GM23338 (cell line): ENCODE results near the gene OR5K3.

Experiments used
- CREB1 ChIP-seq: fragments of 250-450 bp; sonication (Bioruptor Pico); IDR thresholded peaks from 2 replicates; pipeline ENCODE4 v1.5.0; 2020; ENCODE audit warnings: low read depth, mild to moderate bottlenecking, moderate library complexity
- POLR2AphosphoS5 ChIP-seq: IDR thresholded peaks from 2 replicates; pipeline ENCODE4 v1.6.1; 2016; ENCODE audit warnings: antibody characterized with exemption, low read depth
- TF ChIP-seq, protein P1 (sequence below), 2 experiments: fragments of 200-600 bp in 1 of 2; sonication (generic) in 1 of 2; conservative IDR thresholded peaks; 2 replicates each; pipeline versions ENCODE4 v1.5.1 to v1.6.1; 2016 to 2017; ENCODE audit warnings: antibody characterized with exemption in 2 of 2, low read depth in 2 of 2, mild to moderate bottlenecking in 2 of 2, moderate library complexity in 1 of 2
- TF ChIP-seq, protein P2 (sequence below): IDR thresholded peaks from one replicate; pipeline ENCODE4 v1.6.1; 2018; ENCODE audit warnings: antibody characterized with exemption; ENCODE audit not compliant: unreplicated experiment

DNA sequence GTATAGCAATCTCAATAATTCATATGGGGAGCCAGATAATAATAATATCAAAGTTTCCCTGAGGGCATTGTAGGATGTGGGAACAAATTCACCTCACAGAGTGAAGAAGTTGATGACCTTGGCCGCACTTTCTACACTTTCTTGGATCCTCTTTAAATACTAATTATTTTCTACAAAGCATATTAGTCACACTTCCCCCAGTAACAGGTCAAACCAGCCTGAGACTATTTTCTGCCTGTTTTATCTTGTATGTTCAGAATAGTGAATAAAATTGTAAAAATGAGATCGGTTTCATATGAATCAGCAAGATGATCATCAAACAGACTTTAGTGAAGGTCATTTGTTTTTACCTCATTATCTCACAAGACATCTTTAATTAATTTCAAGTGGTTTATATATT, 2.3 kb upstream of the OR5K3 start:
- TF ChIP-seq, protein P1, sequence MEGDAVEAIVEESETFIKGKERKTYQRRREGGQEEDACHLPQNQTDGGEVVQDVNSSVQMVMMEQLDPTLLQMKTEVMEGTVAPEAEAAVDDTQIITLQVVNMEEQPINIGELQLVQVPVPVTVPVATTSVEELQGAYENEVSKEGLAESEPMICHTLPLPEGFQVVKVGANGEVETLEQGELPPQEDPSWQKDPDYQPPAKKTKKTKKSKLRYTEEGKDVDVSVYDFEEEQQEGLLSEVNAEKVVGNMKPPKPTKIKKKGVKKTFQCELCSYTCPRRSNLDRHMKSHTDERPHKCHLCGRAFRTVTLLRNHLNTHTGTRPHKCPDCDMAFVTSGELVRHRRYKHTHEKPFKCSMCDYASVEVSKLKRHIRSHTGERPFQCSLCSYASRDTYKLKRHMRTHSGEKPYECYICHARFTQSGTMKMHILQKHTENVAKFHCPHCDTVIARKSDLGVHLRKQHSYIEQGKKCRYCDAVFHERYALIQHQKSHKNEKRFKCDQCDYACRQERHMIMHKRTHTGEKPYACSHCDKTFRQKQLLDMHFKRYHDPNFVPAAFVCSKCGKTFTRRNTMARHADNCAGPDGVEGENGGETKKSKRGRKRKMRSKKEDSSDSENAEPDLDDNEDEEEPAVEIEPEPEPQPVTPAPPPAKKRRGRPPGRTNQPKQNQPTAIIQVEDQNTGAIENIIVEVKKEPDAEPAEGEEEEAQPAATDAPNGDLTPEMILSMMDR (conservative IDR thresholded peaks at IDR 0.05; ENCODE audit: low read depth in 2 of 2) = no peak
- TF ChIP-seq CREB1 (CRISPR knock-in tag) = no peak
- TF ChIP-seq, protein P2, sequence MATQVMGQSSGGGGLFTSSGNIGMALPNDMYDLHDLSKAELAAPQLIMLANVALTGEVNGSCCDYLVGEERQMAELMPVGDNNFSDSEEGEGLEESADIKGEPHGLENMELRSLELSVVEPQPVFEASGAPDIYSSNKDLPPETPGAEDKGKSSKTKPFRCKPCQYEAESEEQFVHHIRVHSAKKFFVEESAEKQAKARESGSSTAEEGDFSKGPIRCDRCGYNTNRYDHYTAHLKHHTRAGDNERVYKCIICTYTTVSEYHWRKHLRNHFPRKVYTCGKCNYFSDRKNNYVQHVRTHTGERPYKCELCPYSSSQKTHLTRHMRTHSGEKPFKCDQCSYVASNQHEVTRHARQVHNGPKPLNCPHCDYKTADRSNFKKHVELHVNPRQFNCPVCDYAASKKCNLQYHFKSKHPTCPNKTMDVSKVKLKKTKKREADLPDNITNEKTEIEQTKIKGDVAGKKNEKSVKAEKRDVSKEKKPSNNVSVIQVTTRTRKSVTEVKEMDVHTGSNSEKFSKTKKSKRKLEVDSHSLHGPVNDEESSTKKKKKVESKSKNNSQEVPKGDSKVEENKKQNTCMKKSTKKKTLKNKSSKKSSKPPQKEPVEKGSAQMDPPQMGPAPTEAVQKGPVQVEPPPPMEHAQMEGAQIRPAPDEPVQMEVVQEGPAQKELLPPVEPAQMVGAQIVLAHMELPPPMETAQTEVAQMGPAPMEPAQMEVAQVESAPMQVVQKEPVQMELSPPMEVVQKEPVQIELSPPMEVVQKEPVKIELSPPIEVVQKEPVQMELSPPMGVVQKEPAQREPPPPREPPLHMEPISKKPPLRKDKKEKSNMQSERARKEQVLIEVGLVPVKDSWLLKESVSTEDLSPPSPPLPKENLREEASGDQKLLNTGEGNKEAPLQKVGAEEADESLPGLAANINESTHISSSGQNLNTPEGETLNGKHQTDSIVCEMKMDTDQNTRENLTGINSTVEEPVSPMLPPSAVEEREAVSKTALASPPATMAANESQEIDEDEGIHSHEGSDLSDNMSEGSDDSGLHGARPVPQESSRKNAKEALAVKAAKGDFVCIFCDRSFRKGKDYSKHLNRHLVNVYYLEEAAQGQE = no peak
- no peak for TF ChIP-seq POLR2AphosphoS5
